ENCODE results near the gene CCDC191.

Gene CCDC191

DNA sequence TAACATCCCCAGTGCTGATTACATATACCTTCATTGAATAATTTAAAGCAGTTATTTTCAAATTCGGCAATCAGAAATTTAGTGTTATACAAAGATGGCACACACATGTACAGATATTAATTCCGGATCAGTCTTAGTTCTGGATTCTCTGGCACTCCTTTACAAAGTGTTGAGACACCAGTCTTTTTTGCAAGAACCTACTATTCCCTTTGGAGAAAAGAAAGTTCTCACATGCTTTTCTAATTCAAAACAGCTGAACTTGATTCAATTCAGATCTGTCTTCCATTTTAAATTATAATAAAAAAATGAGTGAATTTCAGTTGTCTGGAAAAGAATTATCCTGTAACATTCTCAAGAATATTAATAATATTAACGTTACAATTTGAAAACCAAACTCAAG is 20.4 kb downstream of the CCDC191 start:
- no peak overlapping the region for H4K91ac ChIP-seq (ENCODE audit: low read depth, low read length)
- no peak overlapping the region for H2BK12ac ChIP-seq (ENCODE audit: low read length)
- no peak overlapping the region for H2BK5ac ChIP-seq (ENCODE audit: low read depth, low read length, poor library complexity)
- no peak overlapping the region for H3K4ac ChIP-seq (ENCODE audit: low read depth, low read length)
- no peaks in the 10 kb centered on the region for H3K79me1 ChIP-seq (ENCODE audit: low read length)
- no peak overlapping the region for H3K9ac ChIP-seq (ENCODE audit: low read length)
- no CpG with 5 or more reads among the region's 3 CpGs for WGBS (ENCODE audit: extremely low coverage, insufficient coverage, insufficient read length)
- H4K12ac ChIP-seq (ENCODE audit: low read depth, low read length) = no peak overlapping the region
- H3K27me3 ChIP-seq (ENCODE audit: insufficient read depth, low read length) = no peaks in the 10 kb centered on the region
- H2AK5ac ChIP-seq (ENCODE audit: low read length) = no peak overlapping the region
- H3K18ac ChIP-seq (ENCODE audit: low read length) = no peak overlapping the region
- no peaks in the 10 kb centered on the region for H3K36me3 ChIP-seq (ENCODE audit: control insufficient read depth in 1 of 2, insufficient read depth in 2 of 2, low read length in 2 of 2)
- H3K9me3 ChIP-seq (ENCODE audit: insufficient read depth, low read depth, low read length) = no peaks in the 10 kb centered on the region
- H3K4me1 ChIP-seq (ENCODE audit: control insufficient read depth in 1 of 2, insufficient read depth in 2 of 2, low read length in 2 of 2) = no peaks in the 10 kb centered on the region
- no peak overlapping the region for H2BK120ac ChIP-seq (ENCODE audit: insufficient read depth, low read length, poor library complexity)
- H3K14ac ChIP-seq (ENCODE audit: low read length) = no peak overlapping the region
- no peak overlapping the region for H3K23ac ChIP-seq (ENCODE audit: low read length)
- no peak overlapping the region for H3K27ac ChIP-seq (ENCODE audit: low read depth, low read length)
- no peak overlapping the region for H4K8ac ChIP-seq (ENCODE audit: low read depth, low read length)
- H3K4me2 ChIP-seq (ENCODE audit: low read length) = no peak overlapping the region
- no peak overlapping the region for H3K4me3 ChIP-seq (ENCODE audit: low read depth, low read length)
- DNase-seq = no peak
- H3K79me2 ChIP-seq (ENCODE audit: control insufficient read depth, insufficient read depth, low read length, poor library complexity) = no peaks in the 10 kb centered on the region
- H2AFZ ChIP-seq (ENCODE audit: insufficient read depth, low read length, poor library complexity) = no peak overlapping the region

DNA sequence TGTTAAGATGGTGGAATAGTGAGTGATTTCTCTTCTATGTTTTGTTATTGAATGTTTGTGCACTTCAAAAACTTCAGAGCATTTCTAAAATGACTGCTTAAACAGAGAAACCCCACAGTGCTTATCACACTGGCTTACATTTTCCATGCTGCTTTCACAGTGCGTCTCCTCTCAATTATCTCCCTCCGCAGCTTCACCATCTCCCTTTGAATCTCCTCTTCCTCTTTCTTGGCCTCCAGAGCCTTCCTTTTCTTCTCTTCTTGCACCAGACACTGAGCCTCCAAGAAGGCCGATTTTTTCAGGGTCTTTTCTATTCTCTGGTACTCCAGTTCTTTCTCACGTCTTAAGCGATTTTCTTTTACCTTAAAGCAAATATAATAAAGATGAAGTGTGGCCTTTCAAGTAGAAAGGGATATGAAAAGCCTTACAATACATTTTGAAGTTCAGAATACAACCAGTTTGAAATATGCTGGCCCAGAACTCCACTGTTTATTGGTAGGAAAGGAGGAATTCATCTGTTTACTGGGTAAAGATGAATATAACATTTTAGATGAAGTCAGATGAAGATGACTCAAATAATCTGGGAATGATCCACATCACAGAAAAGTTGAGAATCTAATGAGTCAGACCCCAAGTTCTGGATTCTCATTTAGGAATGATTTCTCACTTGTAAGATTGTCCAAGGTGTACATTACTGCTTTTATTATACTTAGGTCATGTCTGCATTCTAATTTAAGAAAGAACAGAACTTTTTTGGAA is 21.4 kb downstream of the CCDC191 start:
- Histone ChIP-seq H3K36me3 (ENCODE audit: control insufficient read depth in 1 of 2, insufficient read depth in 2 of 2, low read length in 2 of 2) (no peaks in the 10 kb centered on the region), H2BK5ac (ENCODE audit: low read depth, low read length, poor library complexity) (no peak overlapping the region), H3K9me3 (ENCODE audit: insufficient read depth, low read depth, low read length) (no peaks in the 10 kb centered on the region), H3K4me3 (ENCODE audit: low read depth, low read length) (no peak overlapping the region), H3K27me3 (ENCODE audit: insufficient read depth, low read length) (no peaks in the 10 kb centered on the region), H3K79me2 (ENCODE audit: control insufficient read depth, insufficient read depth, low read length, poor library complexity) (no peaks in the 10 kb centered on the region), H4K12ac (ENCODE audit: low read depth, low read length) (no peak overlapping the region), H2AFZ (ENCODE audit: insufficient read depth, low read length, poor library complexity) (no peak overlapping the region), H2AK5ac (ENCODE audit: low read length) (no peak overlapping the region), H3K27ac (ENCODE audit: low read depth, low read length) (no peak overlapping the region), H3K4ac (ENCODE audit: low read depth, low read length) (no peak overlapping the region), H2BK12ac (ENCODE audit: low read length) (no peak overlapping the region), H3K79me1 (ENCODE audit: low read length) (no peaks in the 10 kb centered on the region), H4K91ac (ENCODE audit: low read depth, low read length) (no peak overlapping the region), H3K4me2 (ENCODE audit: low read length) (no peak overlapping the region), H3K23ac (ENCODE audit: low read length) (no peak overlapping the region), H3K18ac (ENCODE audit: low read length) (no peak overlapping the region), H3K9ac (ENCODE audit: low read length) (no peak overlapping the region), H4K8ac (ENCODE audit: low read depth, low read length) (no peak overlapping the region), H3K14ac (ENCODE audit: low read length) (no peak overlapping the region), H2BK120ac (ENCODE audit: insufficient read depth, low read length, poor library complexity) (no peak overlapping the region), H3K4me1 (ENCODE audit: control insufficient read depth in 1 of 2, insufficient read depth in 2 of 2, low read length in 2 of 2) (no peaks in the 10 kb centered on the region)
- no peak for DNase-seq
- WGBS (ENCODE audit: extremely low coverage, insufficient coverage, insufficient read length) = no CpG with 5 or more reads among the region's 5 CpGs

DNA sequence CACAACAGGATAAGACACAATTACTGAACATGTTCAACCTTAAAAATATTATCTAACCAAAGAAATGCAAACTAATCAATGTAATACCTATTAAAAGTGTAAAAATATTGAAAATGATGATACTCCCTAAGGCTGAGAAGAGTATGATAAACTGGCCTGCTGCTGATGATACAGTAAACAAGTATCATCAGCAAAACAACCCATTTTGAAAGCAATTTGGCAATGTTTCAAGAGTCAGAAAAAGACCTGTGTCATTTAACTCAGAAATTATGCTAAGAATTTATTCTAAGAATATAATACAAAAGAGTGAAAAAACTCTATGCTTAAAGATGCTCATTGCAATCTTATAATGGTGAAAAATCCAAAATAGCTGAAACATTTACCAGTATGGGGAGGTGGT is 22.1 kb downstream of the CCDC191 start:
- no peaks in the 10 kb centered on the region for H3K9me3 ChIP-seq (ENCODE audit: insufficient read depth, low read depth, low read length)
- H2BK12ac ChIP-seq (ENCODE audit: low read length) = no peak overlapping the region
- H3K23ac ChIP-seq (ENCODE audit: low read length) = no peak overlapping the region
- H3K79me1 ChIP-seq (ENCODE audit: low read length) = no peaks in the 10 kb centered on the region
- no peaks in the 10 kb centered on the region for H3K27me3 ChIP-seq (ENCODE audit: insufficient read depth, low read length)
- no peak for DNase-seq
- no peak overlapping the region for H2AK5ac ChIP-seq (ENCODE audit: low read length)
- no peak overlapping the region for H3K4me3 ChIP-seq (ENCODE audit: low read depth, low read length)
- H3K79me2 ChIP-seq (ENCODE audit: control insufficient read depth, insufficient read depth, low read length, poor library complexity) = no peaks in the 10 kb centered on the region
- no peak overlapping the region for H3K4me2 ChIP-seq (ENCODE audit: low read length)
- H3K4me1 ChIP-seq (ENCODE audit: control insufficient read depth in 1 of 2, insufficient read depth in 2 of 2, low read length in 2 of 2) = no peaks in the 10 kb centered on the region
- H3K36me3 ChIP-seq (ENCODE audit: control insufficient read depth in 1 of 2, insufficient read depth in 2 of 2, low read length in 2 of 2) = no peaks in the 10 kb centered on the region
- H4K12ac ChIP-seq (ENCODE audit: low read depth, low read length) = no peak overlapping the region
- no peak overlapping the region for H3K9ac ChIP-seq (ENCODE audit: low read length)
- H2AFZ ChIP-seq (ENCODE audit: insufficient read depth, low read length, poor library complexity) = no peak overlapping the region
- no peak overlapping the region for H3K18ac ChIP-seq (ENCODE audit: low read length)
- H2BK120ac ChIP-seq (ENCODE audit: insufficient read depth, low read length, poor library complexity) = no peak overlapping the region
- H3K4ac ChIP-seq (ENCODE audit: low read depth, low read length) = no peak overlapping the region
- H3K14ac ChIP-seq (ENCODE audit: low read length) = no peak overlapping the region
- no peak overlapping the region for H3K27ac ChIP-seq (ENCODE audit: low read depth, low read length)
- H2BK5ac ChIP-seq (ENCODE audit: low read depth, low read length, poor library complexity) = no peak overlapping the region
- H4K91ac ChIP-seq (ENCODE audit: low read depth, low read length) = no peak overlapping the region
- no peak overlapping the region for H4K8ac ChIP-seq (ENCODE audit: low read depth, low read length)

DNA sequence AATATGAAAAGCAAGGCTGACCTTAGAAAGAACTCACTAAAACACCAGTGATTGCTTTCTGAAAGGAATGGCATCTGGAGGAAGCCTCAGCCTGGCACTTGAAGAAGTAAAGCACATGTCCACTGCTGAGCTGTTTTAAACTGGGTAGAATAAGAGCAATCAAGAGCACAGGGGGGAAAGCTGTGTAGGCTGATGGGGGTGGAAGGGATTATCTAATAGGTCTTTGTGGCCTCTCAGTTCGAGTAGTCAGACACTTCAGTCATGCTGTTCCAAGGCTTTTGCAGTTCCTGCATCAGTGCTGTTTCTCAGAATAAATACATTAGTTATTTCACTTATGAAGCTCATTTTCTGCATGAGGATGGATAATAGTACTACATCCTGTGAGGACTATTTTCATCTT is 22.6 kb downstream of the CCDC191 start:
- no peak overlapping the region for H2BK12ac ChIP-seq (ENCODE audit: low read length)
- H3K23ac ChIP-seq (ENCODE audit: low read length) = no peak overlapping the region
- H3K79me2 ChIP-seq (ENCODE audit: control insufficient read depth, insufficient read depth, low read length, poor library complexity) = no peaks in the 10 kb centered on the region
- H3K4ac ChIP-seq (ENCODE audit: low read depth, low read length) = no peak overlapping the region
- H4K12ac ChIP-seq (ENCODE audit: low read depth, low read length) = no peak overlapping the region
- no peak for DNase-seq
- H2BK5ac ChIP-seq (ENCODE audit: low read depth, low read length, poor library complexity) = no peak overlapping the region
- H3K79me1 ChIP-seq (ENCODE audit: low read length) = no peaks in the 10 kb centered on the region
- no peak overlapping the region for H3K18ac ChIP-seq (ENCODE audit: low read length)
- H2BK120ac ChIP-seq (ENCODE audit: insufficient read depth, low read length, poor library complexity) = no peak overlapping the region
- no peaks in the 10 kb centered on the region for H3K27me3 ChIP-seq (ENCODE audit: insufficient read depth, low read length)
- WGBS (ENCODE audit: extremely low coverage, insufficient coverage, insufficient read length) = no CpG with 5 or more reads among the region's 1 CpG
- H3K36me3 ChIP-seq (ENCODE audit: control insufficient read depth in 1 of 2, insufficient read depth in 2 of 2, low read length in 2 of 2) = no peaks in the 10 kb centered on the region
- no peak overlapping the region for H2AFZ ChIP-seq (ENCODE audit: insufficient read depth, low read length, poor library complexity)
- H3K4me3 ChIP-seq (ENCODE audit: low read depth, low read length) = no peak overlapping the region
- no peak overlapping the region for H3K27ac ChIP-seq (ENCODE audit: low read depth, low read length)
- no peaks in the 10 kb centered on the region for H3K4me1 ChIP-seq (ENCODE audit: control insufficient read depth in 1 of 2, insufficient read depth in 2 of 2, low read length in 2 of 2)
- no peak overlapping the region for H2AK5ac ChIP-seq (ENCODE audit: low read length)
- H3K9ac ChIP-seq (ENCODE audit: low read length) = no peak overlapping the region
- no peak overlapping the region for H3K4me2 ChIP-seq (ENCODE audit: low read length)
- H3K9me3 ChIP-seq (ENCODE audit: insufficient read depth, low read depth, low read length) = no peaks in the 10 kb centered on the region
- no peak overlapping the region for H4K8ac ChIP-seq (ENCODE audit: low read depth, low read length)
- no peak overlapping the region for H4K91ac ChIP-seq (ENCODE audit: low read depth, low read length)
- H3K14ac ChIP-seq (ENCODE audit: low read length) = no peak overlapping the region
